LNCaP clone FGC (cell line): ENCODE data around the gene MTAP.
A peak's percentile ranks its signal among the peaks of the same experiment; 100 is the strongest.

Experiments used
- DNase-seq: peaks from one replicate; pipeline ENCODE4 v3.0.0-alpha.2; 2011; ENCODE audit warnings: low read depth
- H3K4me3 ChIP-seq: 2 replicates; pipeline ENCODE4 v1.5.1; 2011; ENCODE audit warnings: mild to moderate bottlenecking, low read depth, low read length, control low read depth
- TF ChIP-seq, protein P1 (sequence below): IDR thresholded peaks from 2 replicates; pipeline ENCODE4 v1.5.1; 2012; ENCODE audit warnings: mild to moderate bottlenecking; ENCODE audit not compliant: control insufficient read depth, insufficient read depth; ENCODE audit errors: extremely low read depth

MTAP gene

DNA sequence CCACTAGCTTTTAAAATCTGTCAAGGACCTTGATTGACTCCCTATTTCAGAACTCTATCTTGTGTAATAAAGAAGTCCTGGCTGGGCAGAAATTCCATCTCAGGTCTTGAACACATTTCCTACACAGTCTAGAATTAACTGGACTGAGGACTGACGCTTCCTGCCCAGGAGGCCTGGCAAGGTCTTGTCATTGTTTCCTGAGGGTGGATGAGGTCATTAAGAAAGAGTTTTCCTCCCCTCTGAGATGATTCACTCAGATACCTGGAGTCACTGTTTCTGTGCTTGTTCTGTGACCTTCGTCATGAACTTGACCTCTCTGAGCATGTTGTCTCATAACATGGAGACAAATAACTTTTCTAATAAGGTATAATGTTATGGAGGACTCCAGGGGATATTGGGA, 10.0 kb downstream of the MTAP start:
- TF ChIP-seq, protein P1, sequence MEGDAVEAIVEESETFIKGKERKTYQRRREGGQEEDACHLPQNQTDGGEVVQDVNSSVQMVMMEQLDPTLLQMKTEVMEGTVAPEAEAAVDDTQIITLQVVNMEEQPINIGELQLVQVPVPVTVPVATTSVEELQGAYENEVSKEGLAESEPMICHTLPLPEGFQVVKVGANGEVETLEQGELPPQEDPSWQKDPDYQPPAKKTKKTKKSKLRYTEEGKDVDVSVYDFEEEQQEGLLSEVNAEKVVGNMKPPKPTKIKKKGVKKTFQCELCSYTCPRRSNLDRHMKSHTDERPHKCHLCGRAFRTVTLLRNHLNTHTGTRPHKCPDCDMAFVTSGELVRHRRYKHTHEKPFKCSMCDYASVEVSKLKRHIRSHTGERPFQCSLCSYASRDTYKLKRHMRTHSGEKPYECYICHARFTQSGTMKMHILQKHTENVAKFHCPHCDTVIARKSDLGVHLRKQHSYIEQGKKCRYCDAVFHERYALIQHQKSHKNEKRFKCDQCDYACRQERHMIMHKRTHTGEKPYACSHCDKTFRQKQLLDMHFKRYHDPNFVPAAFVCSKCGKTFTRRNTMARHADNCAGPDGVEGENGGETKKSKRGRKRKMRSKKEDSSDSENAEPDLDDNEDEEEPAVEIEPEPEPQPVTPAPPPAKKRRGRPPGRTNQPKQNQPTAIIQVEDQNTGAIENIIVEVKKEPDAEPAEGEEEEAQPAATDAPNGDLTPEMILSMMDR, result no peak
- DNase-seq, result no peak
- no peak overlapping the region for H3K4me3 ChIP-seq

DNA sequence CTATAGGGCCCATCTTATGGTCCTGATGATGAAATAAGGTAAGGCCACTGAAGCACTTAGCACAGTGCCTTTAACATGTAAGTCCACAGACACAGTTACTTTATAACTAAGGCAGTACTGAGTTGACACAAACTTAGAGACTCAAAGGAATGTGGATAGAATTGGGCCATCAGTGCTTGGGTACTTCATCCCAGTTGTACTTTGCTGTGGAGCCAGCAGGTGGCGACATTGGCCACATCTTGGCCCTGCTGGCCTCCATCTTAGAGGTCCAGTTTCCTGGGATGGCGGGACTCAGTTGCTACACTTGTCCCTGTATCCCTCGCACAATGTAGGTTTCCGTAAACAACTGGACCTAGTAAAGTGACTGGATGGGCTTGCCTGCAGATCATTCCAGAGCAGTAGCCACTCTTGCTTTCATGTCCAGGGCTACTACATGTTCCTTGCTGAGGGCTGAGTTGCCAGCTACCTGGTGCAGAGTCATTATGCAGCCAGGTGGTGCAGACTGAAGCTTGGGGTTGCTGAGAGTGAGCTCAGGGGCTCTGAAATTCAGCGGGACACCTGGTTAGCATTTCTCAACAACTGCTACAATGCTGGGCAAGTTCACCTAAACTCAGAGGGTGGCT, 10.6 kb downstream of the MTAP start:
- TF ChIP-seq, protein P1, result peak; percentile 94
- no peak for DNase-seq

DNA sequence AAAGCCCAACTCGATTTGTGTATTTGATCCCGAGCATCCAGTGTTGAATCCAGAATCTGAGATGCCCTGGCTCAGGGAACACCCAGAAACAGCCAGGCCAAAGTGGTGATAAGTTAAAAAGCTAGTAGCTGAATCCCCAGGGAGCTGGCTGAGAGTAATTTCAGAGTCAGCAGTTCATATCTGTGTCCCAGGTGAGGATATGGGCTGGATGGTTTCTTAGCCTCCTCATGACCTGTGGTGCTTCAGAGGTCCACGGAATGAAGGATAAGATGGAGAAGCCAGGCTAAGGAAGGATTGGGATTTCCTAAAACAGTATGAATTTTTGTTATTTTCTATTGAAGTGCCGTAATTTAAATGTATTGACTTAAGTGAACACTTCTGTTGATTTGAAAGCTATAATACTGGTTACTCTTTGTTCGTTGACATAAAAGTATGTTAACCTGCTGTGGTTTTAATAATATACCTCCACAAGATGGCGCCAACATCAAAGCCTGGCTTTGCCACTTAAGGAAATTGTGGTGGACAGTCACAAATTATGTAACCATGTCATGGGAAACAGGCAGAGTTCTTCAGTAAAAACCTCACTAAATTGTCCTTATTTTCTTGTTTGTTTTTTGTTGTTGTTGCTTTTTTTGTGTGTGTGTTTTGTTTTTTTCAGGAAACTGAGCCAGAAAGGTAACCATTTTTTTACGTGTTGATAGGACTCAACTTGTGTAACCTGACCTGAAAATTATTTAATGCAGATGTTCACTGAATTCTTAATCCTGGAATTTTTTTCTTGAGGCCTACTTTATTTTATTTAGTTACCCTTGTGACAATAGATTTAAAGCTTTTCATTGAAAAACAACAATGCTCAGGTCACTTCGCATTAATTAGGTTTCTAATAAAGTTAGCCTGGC, 11.4 kb downstream of the MTAP start:
- peak; percentile 71 for DNase-seq
- no peak overlapping the region for H3K4me3 ChIP-seq
- TF ChIP-seq, protein P1, result peak; percentile 72

More for the DNA sequence above, 10.6 kb downstream of the MTAP start:
- no peak overlapping the region for H3K4me3 ChIP-seq

- no peak for DNase-seq
- TF ChIP-seq, protein P1, result no peak
- no peak overlapping the region for H3K4me3 ChIP-seq
Observed at GRCh38 chr9:21815643-21816042, 13.2 kb downstream of the MTAP start.

DNA sequence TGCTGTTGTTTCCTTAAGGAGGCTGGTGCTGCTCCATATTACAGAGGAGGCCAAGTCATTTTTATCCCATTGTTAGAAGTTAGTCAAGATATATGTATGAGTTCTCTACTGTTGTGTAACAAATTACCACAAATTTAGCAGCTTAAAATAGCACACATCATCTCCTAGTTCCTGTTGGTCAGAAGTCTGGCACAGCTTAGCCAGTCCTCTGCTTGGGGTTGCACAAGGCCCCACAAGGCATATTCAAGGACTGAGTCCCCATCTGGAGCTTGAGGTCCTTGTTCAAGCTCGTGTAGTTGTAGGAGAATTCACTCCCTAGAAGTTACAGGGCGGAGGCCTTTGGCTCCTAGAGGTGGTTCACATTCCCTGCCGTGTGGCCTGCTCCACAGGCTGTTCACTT, 14.7 kb downstream of the MTAP start:
- no peak overlapping the region for H3K4me3 ChIP-seq
- TF ChIP-seq, protein P1, result no peak
- no peak for DNase-seq

DNA sequence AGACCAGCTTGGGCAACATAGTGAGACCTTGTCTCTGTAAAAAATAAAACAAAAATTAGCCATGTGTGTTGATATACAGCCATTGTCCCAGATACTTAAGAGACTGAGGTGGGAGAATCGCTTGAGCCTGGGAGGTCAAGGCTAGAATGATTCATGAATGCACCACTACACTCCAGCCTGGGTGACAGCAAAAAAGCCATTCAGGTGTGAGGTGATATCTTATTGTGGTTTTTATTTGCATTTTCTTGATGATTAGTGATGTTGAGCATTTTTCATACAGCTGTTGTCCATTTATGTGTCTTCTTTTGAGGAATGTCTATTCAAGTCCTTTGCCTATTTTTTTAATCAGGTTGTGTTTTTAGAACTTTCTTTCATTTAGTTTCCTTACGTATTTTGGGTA, 23.2 kb downstream of the MTAP start:
- no peak for DNase-seq
- TF ChIP-seq, protein P1, result no peak
- H3K4me3 ChIP-seq, result no peak overlapping the region

GRCh38 chr9:21828853-21829410, 26.5 kb downstream of the MTAP start:
- no peak overlapping the region for H3K4me3 ChIP-seq
- TF ChIP-seq, protein P1, result no peak
- no peak for DNase-seq
